Measurements from ENCODE around the gene THUMPD1.

DNA sequence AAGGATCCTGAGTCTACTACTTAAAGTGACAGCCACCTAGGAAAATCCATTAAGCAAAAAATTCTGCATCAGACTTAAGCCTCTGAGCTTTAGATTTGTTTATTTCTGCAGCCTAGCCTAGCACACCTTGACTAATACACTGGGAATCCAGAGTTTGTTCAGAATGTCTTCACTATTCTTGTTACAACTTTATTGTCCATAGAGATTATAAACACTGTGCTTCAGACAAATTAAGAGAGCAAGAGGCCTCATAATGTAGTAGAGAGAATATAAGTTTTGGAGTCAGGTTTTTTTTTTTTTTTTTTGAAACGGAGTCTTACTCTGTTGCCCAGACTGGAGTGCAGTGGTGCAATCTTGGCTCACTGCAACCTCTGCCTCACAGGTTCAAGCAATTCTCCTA, 8.9 kb upstream of the THUMPD1 start:
- TF ChIP-seq, protein P1, sequence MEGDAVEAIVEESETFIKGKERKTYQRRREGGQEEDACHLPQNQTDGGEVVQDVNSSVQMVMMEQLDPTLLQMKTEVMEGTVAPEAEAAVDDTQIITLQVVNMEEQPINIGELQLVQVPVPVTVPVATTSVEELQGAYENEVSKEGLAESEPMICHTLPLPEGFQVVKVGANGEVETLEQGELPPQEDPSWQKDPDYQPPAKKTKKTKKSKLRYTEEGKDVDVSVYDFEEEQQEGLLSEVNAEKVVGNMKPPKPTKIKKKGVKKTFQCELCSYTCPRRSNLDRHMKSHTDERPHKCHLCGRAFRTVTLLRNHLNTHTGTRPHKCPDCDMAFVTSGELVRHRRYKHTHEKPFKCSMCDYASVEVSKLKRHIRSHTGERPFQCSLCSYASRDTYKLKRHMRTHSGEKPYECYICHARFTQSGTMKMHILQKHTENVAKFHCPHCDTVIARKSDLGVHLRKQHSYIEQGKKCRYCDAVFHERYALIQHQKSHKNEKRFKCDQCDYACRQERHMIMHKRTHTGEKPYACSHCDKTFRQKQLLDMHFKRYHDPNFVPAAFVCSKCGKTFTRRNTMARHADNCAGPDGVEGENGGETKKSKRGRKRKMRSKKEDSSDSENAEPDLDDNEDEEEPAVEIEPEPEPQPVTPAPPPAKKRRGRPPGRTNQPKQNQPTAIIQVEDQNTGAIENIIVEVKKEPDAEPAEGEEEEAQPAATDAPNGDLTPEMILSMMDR (IDR thresholded peaks at IDR 0.05; ENCODE audit: low read depth, low read length, poor library complexity, severe bottlenecking) = no peak
- no peak for TF ChIP-seq EZH2phosphoT487 (IDR thresholded peaks at IDR 0.05; ENCODE audit: borderline replicate concordance, low read length)
